K562 (cell line): ENCODE measurements around the gene ZNF546. TPM values are rescaled to one million over a fixed set of nuclear protein-coding genes. Genes with fewer than 3 reads are reported as not detected.

Source experiments
- CBFA2T2 ChIP-seq: fragments of 450-650 bp; conservative IDR thresholded peaks from 2 replicates; pipeline ENCODE4 v1.6.1; 2017; ENCODE audit warnings: mild to moderate bottlenecking
- CBFA2T3 ChIP-seq: fragments of 450-650 bp; IDR thresholded peaks from 2 replicates; pipeline ENCODE4 v1.6.1; 2017
- CUX1 ChIP-seq: fragments of 200-800 bp; sonication (Bioruptor generic); IDR thresholded peaks from 2 replicates; pipeline ENCODE4 v1.6.1; 2016; ENCODE audit warnings: missing genetic modification characterization, missing compliant biosample characterization
- GABPB2 ChIP-seq: fragments of 250-450 bp; sonication (Bioruptor Pico); conservative IDR thresholded peaks from 2 replicates; pipeline ENCODE4 v1.5.1; 2021; ENCODE audit warnings: mild to moderate bottlenecking
- LEF1 ChIP-seq: fragments of 450-650 bp; IDR thresholded peaks from 2 replicates; pipeline ENCODE4 v1.6.1; 2016; ENCODE audit warnings: mild to moderate bottlenecking
- MIER1 ChIP-seq: fragments of 450-650 bp; IDR thresholded peaks from 2 replicates; pipeline ENCODE4 v1.6.1; 2016; ENCODE audit warnings: antibody characterized with exemption, mild to moderate bottlenecking, low read depth
- MXI1 ChIP-seq: IDR thresholded peaks from 2 replicates; pipeline ENCODE4 v1.6.1; 2011; ENCODE audit warnings: low read depth, mild to moderate bottlenecking, improper control_type of control experiment, low read length
- NR2C1 ChIP-seq, 2 experiments: fragments of 450-650 bp; IDR thresholded peaks; 2 replicates each; pipeline ENCODE4 v1.6.1; 2017; ENCODE audit warnings: mild to moderate bottlenecking in 2 of 2, antibody characterized with exemption in 1 of 2, inconsistent platforms in 1 of 2, missing compliant biosample characterization in 1 of 2, missing genetic modification characterization in 1 of 2
- NR2C2 ChIP-seq, 2 experiments: fragments of 200-800 bp in 1 of 2; sonication (Bioruptor generic) in 1 of 2; sonication (generic) in 1 of 2; formaldehyde crosslinking in 1 of 2; IDR thresholded peaks; 2 replicates each; pipeline versions ENCODE4 v1.6.1 to v1.8.0; 2016 to 2022; ENCODE audit warnings: mild to moderate bottlenecking in 1 of 2, missing compliant biosample characterization in 1 of 2, missing genetic modification characterization in 1 of 2, missing genetic modification reagents in 1 of 2
- NR3C1 ChIP-seq: sonication (generic); formaldehyde crosslinking; IDR thresholded peaks from 2 replicates; pipeline ENCODE4 v1.8.1; 2022; ENCODE audit warnings: missing genetic modification reagents
- POLR2AphosphoS2 ChIP-seq: IDR thresholded peaks from 2 replicates; pipeline ENCODE4 v1.6.1; 2012; ENCODE audit warnings: low read length, improper control_type of control experiment
- POLR2B ChIP-seq: fragments of 450-650 bp; IDR thresholded peaks from 2 replicates; pipeline ENCODE4 v1.6.1; 2018; ENCODE audit warnings: low read depth; ENCODE audit not compliant: partially characterized antibody
- SMAD2 ChIP-seq: fragments of 150-350 bp; IDR thresholded peaks from 2 replicates; pipeline ENCODE4 v1.6.1; 2014; ENCODE audit warnings: low read depth, mild to moderate bottlenecking, low read length
- SRSF9 ChIP-seq: fragments of 200-400 bp; formaldehyde crosslinking; IDR thresholded peaks from 2 replicates; pipeline ENCODE4 v1.6.1; 2017; ENCODE audit warnings: low read depth, low read length, borderline replicate concordance
- TFAP4 ChIP-seq: sonication (generic); formaldehyde crosslinking; IDR thresholded peaks from 2 replicates; pipeline ENCODE4 v1.8.0; 2022; ENCODE audit warnings: missing genetic modification reagents, mild to moderate bottlenecking, moderate library complexity, borderline replicate concordance
- THRAP3 ChIP-seq: fragments of 450-650 bp; IDR thresholded peaks from 2 replicates; pipeline ENCODE4 v1.6.1; 2016; ENCODE audit warnings: mild to moderate bottlenecking, inconsistent platforms, borderline replicate concordance
- TOE1 ChIP-seq, 2 experiments: fragments of 450-650 bp in 1 of 2; sonication (generic) in 1 of 2; formaldehyde crosslinking in 1 of 2; IDR thresholded peaks; 2 replicates each; pipeline versions ENCODE4 v1.7.1 to v1.8.0; 2016 to 2022; ENCODE audit warnings: borderline replicate concordance in 2 of 2, mild to moderate bottlenecking in 2 of 2, antibody characterized with exemption in 1 of 2, inconsistent platforms in 1 of 2, low read depth in 1 of 2, missing genetic modification reagents in 1 of 2, moderate library complexity in 1 of 2
- USF1 ChIP-seq: sonication (generic); formaldehyde crosslinking; IDR thresholded peaks from 2 replicates; pipeline ENCODE4 v1.9.0; 2022; ENCODE audit warnings: mild to moderate bottlenecking, missing genetic modification reagents
- ZFP30 ChIP-seq: fragments of 250-450 bp; sonication (Bioruptor Pico); IDR thresholded peaks from 2 replicates; pipeline ENCODE4 v1.8.0; 2022; ENCODE audit warnings: moderate library complexity, mild to moderate bottlenecking, inconsistent platforms, borderline replicate concordance
- ZNF668 ChIP-seq: fragments of 250-450 bp; sonication (Bioruptor Pico); IDR thresholded peaks from 2 replicates; pipeline ENCODE4 v1.8.0; 2022; ENCODE audit warnings: mild to moderate bottlenecking, inconsistent platforms
- ZNF778 ChIP-seq: fragments of 450-650 bp; formaldehyde crosslinking; IDR thresholded peaks from 2 replicates; pipeline ENCODE4 v1.4.0; 2020; ENCODE audit warnings: mild to moderate bottlenecking, moderate library complexity
- polyA plus RNA-seq, 8 experiments: library from polyadenylated mRNA; depleted of rRNA in 4 of 8; stranded (reverse) in 5 of 8; unstranded in 3 of 8; fragments of >200 nt; fragmentation: Nextera tagmentation in 2 of 8; fragmentation: Illumina TruSeq in 1 of 8; extraction: Ambion mirVana in 2 of 8; extraction: Trizol in 1 of 8; gene quantifications; 2 replicates each; pipeline versions ENCODE4 v1.2.1 to v1.2.3, GENCODE V29; 2011 to 2014; ENCODE audit warnings: inconsistent platforms in 1 of 8, missing spikeins in 1 of 8
- total RNA-seq, 7 experiments: library from RNA; depleted of rRNA in 6 of 7; stranded (reverse); fragments of >200 nt in 6 of 7; fragmentation: Illumina TruSeq in 2 of 7; extraction: Trizol in 2 of 7; gene quantifications; 2 replicates each; pipeline versions ENCODE4 v1.2.1 to v1.2.3, GENCODE V29; 2011 to 2021; ENCODE audit warnings: low replicate concordance in 1 of 7

The ZNF546 gene
- total and polyA plus RNA-seq, 9 of the 15 experiments (the other 6 are each of a cell fraction or from before 2014, with no cell fraction given), result 0.73 to 5.1 (median 2.2) TPM

GRCh38 chr19:40055832-40056504, 59.1 kb downstream of the ZNF546 start, which contains the start of gene ZNF780B (continued):
- TF ChIP-seq SMAD2, result no peak
- TF ChIP-seq NR2C2 (CRISPR knock-in tag; IDR thresholded peaks at IDR 0.05), result no peak
- TF ChIP-seq NR2C2 (tag; IDR thresholded peaks at IDR 0.05), result peak; percentile 96
- no peak for TF ChIP-seq GABPB2 (CRISPR knock-in tag)
- TF ChIP-seq ZFP30, result no peak
- TF ChIP-seq MIER1, result no peak
- peak; percentile 49; the same call in 1 of the 2 replicates for TF ChIP-seq POLR2AphosphoS2
- TF ChIP-seq ZNF778 (CRISPR knock-in tag), result no peak
- no peak for TF ChIP-seq SRSF9
- TF ChIP-seq ZNF668 (CRISPR knock-in tag), result no peak
- no peak for TF ChIP-seq THRAP3
- no peak for TF ChIP-seq NR3C1 (CRISPR knock-in tag)
- TF ChIP-seq LEF1, result no peak
- TF ChIP-seq MXI1, result no peak
- no peak for TF ChIP-seq CBFA2T2
- TF ChIP-seq POLR2B, result no peak
- TF ChIP-seq CBFA2T3, result no peak
- peak; percentile 92 for TF ChIP-seq NR2C1 (IDR thresholded peaks at IDR 0.05)
- TF ChIP-seq NR2C1 (tag; IDR thresholded peaks at IDR 0.05), result peak; percentile 96
- TF ChIP-seq CUX1 (CRISPR knock-in tag), result no peak
- TF ChIP-seq TFAP4, result 0 out of 2 replicates have a peak, but pooled peaks have one; percentile 42
- TF ChIP-seq TOE1 (IDR thresholded peaks at IDR 0.05; ENCODE audit: borderline replicate concordance), result 0 out of 2 replicates have a peak, but pooled peaks have one; percentile 16
- no peak for TF ChIP-seq TOE1 (CRISPR knock-in tag; IDR thresholded peaks at IDR 0.05; ENCODE audit: borderline replicate concordance, low read depth)
- peak; percentile 11; the same call in 1 of the 2 replicates for TF ChIP-seq USF1 (CRISPR knock-in tag)
